Measurements from ENCODE around the gene SPACA5.
A peak's percentile ranks its signal among the peaks of the same experiment; 100 is the strongest.
"Not testable (repeated sequence)": the region's sequence is repeated elsewhere in the genome, so short reads cannot be mapped to it uniquely, and the experiment has no call there.

The SPACA5 gene

DNA sequence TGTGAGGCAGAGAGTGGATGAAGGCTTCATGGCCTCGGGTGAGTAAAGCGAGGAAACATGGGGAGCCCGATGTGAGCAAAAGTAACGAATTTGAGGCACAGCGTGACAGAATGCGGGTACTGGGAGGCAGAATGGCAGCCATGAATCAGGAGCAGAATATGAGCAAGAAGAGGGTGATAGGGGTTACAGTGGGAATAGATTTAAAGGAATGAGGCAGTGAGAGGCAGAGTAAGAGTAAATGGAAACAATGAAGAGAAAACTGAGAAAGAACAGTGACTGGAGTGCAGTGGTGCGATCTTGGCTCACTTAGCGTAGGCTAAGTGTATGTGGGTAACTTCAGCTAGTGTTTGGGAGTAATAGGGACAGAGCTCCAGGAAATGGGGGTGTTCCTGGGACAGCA lies at the start of gene SPACA5:
TSS of gene SPACA5 (plus strand) at position 301 of the 400 bp plus-strand sequence. CDS start 815 bp downstream, outside the sequence.
- DNase-seq = not testable (repeated sequence)

DNA sequence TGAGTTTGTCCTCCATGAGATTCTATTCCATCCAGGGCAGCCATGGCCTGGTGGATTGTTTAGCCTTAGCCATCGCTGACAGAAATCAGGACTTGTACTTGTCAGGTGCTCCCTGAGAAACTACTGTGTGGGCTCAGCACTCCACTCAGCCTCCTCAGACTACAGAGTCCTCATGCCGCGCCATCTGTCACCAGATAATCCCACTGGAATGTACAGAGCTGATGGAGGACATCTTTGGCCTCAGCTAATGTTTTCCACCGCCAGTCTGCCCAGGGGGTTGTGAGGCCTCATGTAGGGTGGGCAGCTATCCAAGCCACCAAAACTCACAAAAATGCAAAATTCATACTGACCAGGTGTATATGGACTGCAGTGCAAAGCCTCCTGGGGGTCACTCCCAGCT lies 48.6 kb upstream of the SPACA5 start:
- not testable (repeated sequence) for DNase-seq

- peak; percentile 1 for DNase-seq
These were observed 47.9 kb upstream of the SPACA5 start for GRCh38 chrX:47958761-47959342.

DNA sequence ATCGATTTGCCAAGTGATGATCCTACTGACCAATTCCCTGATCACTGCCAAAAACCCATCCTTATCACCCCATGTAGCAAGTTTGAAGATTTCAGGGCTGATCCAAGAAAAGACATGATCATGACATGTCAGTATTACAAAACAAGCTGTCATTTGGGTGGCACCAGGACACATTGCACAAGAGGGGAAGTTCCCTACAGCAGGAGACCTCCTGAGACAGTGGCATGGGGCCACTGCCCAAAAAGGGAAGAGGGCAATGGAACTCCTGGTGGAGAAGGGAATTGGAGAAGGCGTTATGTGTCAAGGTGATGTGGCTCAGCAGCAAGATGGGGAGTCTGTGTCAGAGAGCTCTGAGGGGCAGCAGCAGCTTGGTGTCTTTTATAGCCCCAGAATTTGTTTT lies 46.4 kb upstream of the SPACA5 start:
- DNase-seq = no peak

GRCh38 chrX:47961830-47962229 lies 45.0 kb upstream of the SPACA5 start:
- not testable (repeated sequence) for DNase-seq

DNA sequence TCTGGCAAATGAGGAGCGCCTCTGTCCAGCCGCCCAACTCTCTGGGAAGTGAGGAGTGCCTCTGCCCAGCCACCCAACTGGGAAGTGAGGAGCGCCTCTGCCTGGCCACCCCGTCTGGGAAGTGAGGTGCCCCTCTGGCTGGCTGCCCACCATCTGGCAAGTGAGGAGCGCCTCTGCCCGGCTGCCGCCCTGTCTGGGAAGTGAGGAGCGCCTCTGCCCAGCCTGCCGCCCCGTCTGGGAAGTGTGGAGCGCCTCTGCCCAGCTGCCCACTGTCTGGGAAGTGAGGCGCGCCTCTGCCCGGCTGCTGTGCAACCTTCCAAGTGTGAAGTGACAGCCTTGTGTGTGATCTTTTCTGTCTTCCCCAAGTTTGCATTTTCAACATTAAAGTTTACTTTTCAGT lies 41.3 kb upstream of the SPACA5 start:
- not testable (repeated sequence) for DNase-seq

GRCh38 chrX:47973235-47973634 lies 33.6 kb upstream of the SPACA5 start:
- no peak for DNase-seq

DNA sequence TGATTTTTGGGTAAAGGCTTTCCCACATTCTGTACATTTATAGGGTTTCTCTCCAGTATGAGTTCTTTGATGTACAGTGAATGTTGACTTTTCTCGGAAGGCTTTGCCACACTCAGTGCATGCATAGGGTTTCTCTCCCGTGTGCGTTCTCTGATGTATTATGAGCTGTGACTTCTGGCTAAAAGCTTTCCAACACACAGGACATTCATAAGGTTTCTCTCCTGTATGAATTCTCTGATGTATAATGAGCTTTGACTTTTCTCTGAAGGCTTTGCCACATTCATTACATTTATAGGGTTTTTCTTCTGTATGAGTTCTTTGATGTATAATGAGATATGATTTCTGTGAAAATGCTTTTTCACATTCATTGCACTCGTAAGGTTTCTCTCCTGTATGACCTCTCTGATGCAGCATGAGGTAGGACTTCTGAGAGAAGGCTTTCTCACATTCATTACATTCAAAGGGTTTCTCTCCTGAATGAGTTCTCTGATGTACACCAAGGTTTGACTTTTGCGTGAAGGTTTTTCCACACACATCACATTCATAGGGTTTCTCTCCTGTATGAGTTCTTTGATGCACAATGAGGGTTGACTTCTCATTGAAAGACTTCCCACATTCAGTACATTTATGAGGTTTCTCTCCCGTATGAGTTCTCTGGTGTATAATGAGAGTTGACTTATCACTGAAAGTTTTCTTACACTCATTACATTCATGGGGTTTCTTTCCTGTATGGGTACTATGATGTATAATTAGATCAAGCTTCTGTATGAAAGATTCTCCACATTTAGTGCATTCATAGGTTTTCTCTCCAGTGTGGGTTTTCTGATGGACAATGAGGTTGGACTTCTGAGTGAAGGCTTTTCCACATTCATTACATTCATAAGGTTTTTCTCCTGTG lies 30.3 kb upstream of the SPACA5 start:
- DNase-seq = no peak

- DNase-seq = no peak
These were observed 15.3 kb upstream of the SPACA5 start for GRCh38 chrX:47991263-47992094.

DNA sequence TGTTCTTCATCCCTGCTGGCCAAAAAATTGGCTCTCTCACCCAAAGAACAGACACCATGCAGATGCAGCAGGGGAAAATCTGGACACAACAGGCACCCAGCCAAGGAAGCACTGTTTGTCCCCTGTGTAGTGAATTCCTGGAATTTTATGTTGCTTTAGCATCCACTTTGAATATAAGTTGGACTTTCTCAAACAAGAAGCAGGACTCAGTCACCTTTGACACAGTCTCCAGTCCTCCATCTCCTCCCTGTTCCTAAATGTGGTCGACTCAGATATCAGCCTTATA lies 14.8 kb upstream of the SPACA5 start:
- no peak for DNase-seq

- no peak for DNase-seq
These were observed 14.1 kb upstream of the SPACA5 start for GRCh38 chrX:47992669-47993068.

DNA sequence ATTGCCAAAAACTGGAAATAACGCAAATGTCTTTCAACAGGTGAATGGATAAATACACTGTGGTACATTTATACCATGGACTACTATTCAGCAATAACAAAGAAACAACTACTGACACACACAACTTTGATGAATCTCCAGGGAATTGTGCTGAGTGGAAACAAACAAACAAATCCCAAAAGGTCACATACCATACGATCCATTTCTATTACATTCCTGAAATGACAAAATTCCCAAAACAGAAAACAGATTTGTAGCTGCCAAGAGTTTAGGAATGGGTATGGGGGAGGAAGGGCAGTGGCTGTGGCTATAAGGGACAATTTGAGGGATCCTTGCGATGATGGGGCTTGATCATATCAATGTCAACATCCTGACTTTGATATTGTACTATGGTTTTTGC lies 5.5 kb upstream of the SPACA5 start:
- DNase-seq = no peak

GRCh38 chrX:48002319-48002718 lies 4.5 kb upstream of the SPACA5 start:
- no peak for DNase-seq

GRCh38 chrX:48002929-48003328 lies 3.9 kb upstream of the SPACA5 start:
- no peak for DNase-seq

GRCh38 chrX:48003367-48003757 lies 3.4 kb upstream of the SPACA5 start:
- DNase-seq = no peak

GRCh38 chrX:48003758-48004457 lies 2.9 kb upstream of the SPACA5 start, which contains the start of gene ZNF182:
Gene ZNF182, minus strand, starts transcription at chrX:48003989. Its CDS starts 1,380 bp downstream, at chrX:48002609.
- DNase-seq = peak; percentile 97

- DNase-seq = not testable (repeated sequence)
These were observed 2.7 kb downstream of the SPACA5 start for GRCh38 chrX:48009445-48009960.

DNA sequence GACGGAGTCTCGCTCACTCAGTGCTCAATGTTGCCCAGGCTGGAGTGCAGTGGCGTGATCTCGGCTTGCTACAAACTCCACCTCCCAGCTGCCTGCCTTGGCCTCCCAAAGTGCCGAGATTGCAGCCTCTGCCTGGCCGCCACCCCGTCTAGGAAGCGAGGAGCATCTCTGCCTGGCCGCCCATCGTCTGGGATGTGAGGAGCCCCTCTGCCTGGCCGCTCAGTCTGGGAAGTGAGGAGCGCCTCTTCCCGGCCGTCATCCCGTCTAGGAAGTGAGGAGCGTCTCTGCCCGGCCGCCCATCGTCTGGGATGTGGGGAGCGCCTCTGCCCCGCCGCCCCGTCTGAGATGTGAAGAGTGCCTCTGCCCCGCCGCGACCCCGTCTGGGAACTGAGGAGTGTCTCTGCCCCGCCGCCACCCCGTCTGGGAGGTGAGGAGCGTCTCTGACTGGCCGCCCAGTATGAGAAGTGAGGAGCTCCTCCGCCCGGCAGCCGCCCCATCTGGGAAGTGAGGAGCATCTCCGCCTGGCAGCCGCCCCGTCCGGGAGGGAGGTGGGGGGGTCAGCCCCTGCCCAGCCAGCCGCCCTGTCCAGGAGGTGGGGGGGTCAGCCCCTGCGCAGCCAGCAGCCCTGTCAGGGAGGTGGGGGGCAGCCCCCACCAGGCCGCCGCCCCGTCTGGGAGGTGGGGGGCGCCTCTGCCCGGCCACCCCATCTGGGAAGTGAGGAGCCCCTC lies 10.0 kb downstream of the SPACA5 start:
- DNase-seq = not testable (repeated sequence)

DNA sequence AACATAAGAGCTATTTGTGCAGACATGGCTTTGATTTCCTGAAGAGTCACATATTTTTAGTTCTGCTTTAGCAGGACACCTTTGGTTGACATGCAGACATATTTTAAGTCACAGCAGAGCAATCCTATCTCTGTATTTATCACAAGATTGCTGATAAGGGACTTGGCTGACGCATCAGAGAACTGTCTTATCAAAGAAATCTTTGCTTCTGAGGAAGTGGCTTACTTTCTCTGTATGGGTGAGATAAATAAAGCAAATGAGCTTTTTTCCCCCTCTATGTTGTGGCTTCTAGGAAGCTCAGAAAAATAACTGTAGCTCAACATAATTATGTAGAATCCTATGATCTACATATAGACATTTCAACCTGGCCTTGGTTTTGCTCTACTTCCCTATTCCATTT lies 13.1 kb downstream of the SPACA5 start:
- not testable (repeated sequence) for DNase-seq

DNA sequence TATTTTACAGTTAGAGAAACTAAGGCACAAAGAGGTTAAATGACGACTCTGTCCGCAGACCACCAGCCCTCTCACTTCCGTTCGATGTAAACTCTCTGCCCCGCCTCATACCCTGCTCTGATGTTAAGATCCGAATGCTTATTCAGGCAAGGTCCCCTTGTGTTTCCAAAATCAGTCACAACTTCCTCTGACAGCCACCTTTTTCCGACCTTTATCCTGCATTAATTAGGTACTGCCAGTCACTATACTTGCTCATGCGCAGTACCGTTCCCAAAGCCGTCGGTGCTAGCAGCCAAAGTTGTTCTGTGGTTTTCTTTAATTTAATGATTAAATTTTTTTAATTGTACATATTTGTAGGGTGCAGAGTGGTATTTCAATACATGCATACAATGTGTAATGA lies 13.7 kb downstream of the SPACA5 start:
- not testable (repeated sequence) for DNase-seq

DNA sequence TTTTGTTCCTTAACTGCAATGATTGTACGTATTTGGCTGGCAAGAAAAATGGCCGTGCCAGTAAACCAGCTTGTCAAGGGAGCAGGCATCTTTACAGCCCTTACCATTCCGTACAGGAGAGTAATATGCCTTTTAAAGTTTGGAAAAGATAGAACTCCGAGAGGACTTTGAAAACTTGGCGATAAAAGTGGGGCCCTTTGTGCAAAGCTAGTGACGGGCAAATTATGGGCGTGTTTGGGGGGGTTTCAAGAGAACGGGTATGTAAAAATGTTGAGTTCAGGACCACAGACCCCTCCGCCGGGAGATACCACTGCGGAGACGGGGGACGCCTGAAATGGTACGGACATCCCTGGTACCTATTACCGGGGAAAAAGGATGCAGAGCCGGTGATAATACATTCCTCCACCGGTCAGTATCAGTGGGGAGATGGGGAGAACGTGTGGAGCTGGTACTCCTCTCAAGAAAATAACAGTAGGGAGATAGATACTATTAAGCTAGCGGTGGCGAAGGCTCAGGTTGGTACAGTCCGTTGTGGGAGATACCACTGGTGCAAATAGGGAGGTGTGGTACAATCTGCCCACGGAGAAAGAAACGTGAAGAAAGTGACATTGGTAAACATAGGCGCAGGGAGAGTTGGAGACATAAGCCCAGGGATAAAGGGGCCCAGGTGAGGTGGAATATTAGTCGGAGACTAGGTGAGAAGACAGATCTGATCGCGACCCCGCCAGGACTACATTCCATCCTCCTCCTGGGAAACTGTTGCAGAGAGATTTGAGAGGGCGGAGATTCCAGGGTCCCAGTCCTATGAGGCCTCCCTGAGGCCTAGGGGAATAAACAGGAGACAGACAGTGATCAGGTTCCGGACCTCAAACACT lies 14.5 kb downstream of the SPACA5 start:
- DNase-seq = peak; percentile 73

Measured in NCI-H1092 (cell line).